B cell (primary cell): ENCODE results near the gene ST6GALNAC5. TPM values are rescaled to one million over a fixed set of nuclear protein-coding genes. Genes with fewer than 3 reads are reported as not detected.
"Not testable (repeated sequence)": the region's sequence is repeated elsewhere in the genome, so short reads cannot be mapped to it uniquely, and the experiment has no call there.

Source experiments
- ATAC-seq: fragments of 200-7000 bp; cut with Tn5 transposase; one replicate; pipeline ENCODE4 v1.10.0; 2021; ENCODE audit warnings: low read depth, mild to moderate bottlenecking, moderate number of reproducible peaks, moderate library complexity
- CTCF ChIA-PET: fragments of 350-600 bp; sonication (Branson Sonifier 250); formaldehyde crosslinking; loops from one replicate; lab custom pipeline; 2021; ENCODE audit warnings: antibody characterized with exemption, inconsistent platforms; lab: Charles Lee
- POLR2A ChIA-PET: fragments of 350-600 bp; sonication (Branson Sonifier 250); formaldehyde crosslinking; loops from one replicate; lab custom pipeline; 2021; ENCODE audit warnings: antibody characterized with exemption; lab: Charles Lee
- DNase-seq: peaks from one replicate; pipeline ENCODE4 v3.0.0; 2013
- H2AFZ ChIP-seq: 2 replicates; pipeline ENCODE4 v1.6.1; 2012; ENCODE audit warnings: mild to moderate bottlenecking, low read depth, low read length; ENCODE audit not compliant: insufficient read depth, poor library complexity, severe bottlenecking
- H3K27ac ChIP-seq, 2 donors: 1 replicate in 1 of 2; 2 replicates in 1 of 2; pipeline ENCODE4 v1.5.1; 2012 to 2013; ENCODE audit warnings: low read length in 2 of 2, mild to moderate bottlenecking in 2 of 2, moderate library complexity in 1 of 2
- H3K27me3 ChIP-seq, 4 experiments: fragments of 200-600 bp in 1 of 4; sonication (generic) in 1 of 4; replicated peaks in 1 of 4; 1 replicate in 2 of 4; 2 replicates in 2 of 4; pipeline versions ENCODE4 v1.6.1 to v1.7.0; 2013 to 2016; ENCODE audit warnings: low read length in 3 of 4, mild to moderate bottlenecking in 2 of 4, mixed read lengths in 1 of 4, moderate library complexity in 1 of 4; ENCODE audit not compliant: insufficient read depth in 4 of 4, control insufficient read depth in 3 of 4; ENCODE audit errors: control extremely low read depth in 1 of 4
- H3K36me3 ChIP-seq, 2 experiments: replicated peaks in 1 of 2; 1 replicate in 1 of 2; 2 replicates in 1 of 2; pipeline versions ENCODE4 v1.6.1 to v1.7.1; 2013; ENCODE audit warnings: low read length in 1 of 2; ENCODE audit not compliant: insufficient read depth in 2 of 2, control insufficient read depth in 1 of 2; ENCODE audit errors: control extremely low read depth in 1 of 2, extremely low read depth in 1 of 2
- H3K4me1 ChIP-seq, 2 donors: fragments of 200-600 bp in 1 of 2; sonication (generic) in 1 of 2; 1 replicate in 1 of 2; 2 replicates in 1 of 2; pipeline versions ENCODE4 v1.5.1 to v1.6.1; 2013 to 2017; ENCODE audit warnings: low read length in 2 of 2; ENCODE audit not compliant: control insufficient read depth in 2 of 2, insufficient read depth in 2 of 2
- H3K4me2 ChIP-seq: replicated peaks from 2 replicates; pipeline ENCODE3; 2012; ENCODE audit warnings: mild to moderate bottlenecking, low read depth, low read length; ENCODE audit not compliant: poor library complexity, severe bottlenecking
- H3K4me3 ChIP-seq, 5 experiments: fragments of 200-600 bp in 1 of 5; sonication (generic) in 1 of 5; 1 replicate in 3 of 5; 2 replicates in 2 of 5; pipeline versions ENCODE4 v1.5.1 to v1.7.0; 2011 to 2016; ENCODE audit warnings: low read length in 4 of 5, mild to moderate bottlenecking in 4 of 5, low read depth in 2 of 5, control low read depth in 1 of 5, moderate library complexity in 1 of 5; ENCODE audit not compliant: insufficient read depth in 1 of 5; ENCODE audit errors: control extremely low read depth in 1 of 5, extremely low read depth in 1 of 5
- H3K79me2 ChIP-seq: fragments of 200-600 bp; sonication (generic); one replicate; pipeline ENCODE4 v1.6.0; 2016; ENCODE audit warnings: low read length; ENCODE audit not compliant: control insufficient read depth, insufficient read depth
- H3K9ac ChIP-seq: fragments of 200-600 bp; sonication (generic); 2 replicates; pipeline ENCODE4 v1.6.1; 2017; ENCODE audit warnings: mild to moderate bottlenecking, low read length, moderate library complexity
- H3K9me3 ChIP-seq, 3 donors: one replicate each; pipeline versions ENCODE4 v1.6.1 to v1.7.1; 2013; ENCODE audit warnings: low read length in 2 of 3; ENCODE audit not compliant: control insufficient read depth in 2 of 3, insufficient read depth in 1 of 3; ENCODE audit errors: control extremely low read depth in 1 of 3
- H4K20me1 ChIP-seq: 2 replicates; pipeline ENCODE4 v1.6.0; 2012; ENCODE audit warnings: mild to moderate bottlenecking, low read length; ENCODE audit not compliant: insufficient read depth, control insufficient read depth, poor library complexity, severe bottlenecking
- H3K27ac Mint-ChIP-seq: one replicate; pipeline ENCODE4 v1.8.0; 2021; ENCODE audit warnings: mixed read lengths
- H3K27me3 Mint-ChIP-seq: one replicate; pipeline ENCODE4 v1.8.0; 2021; ENCODE audit warnings: mixed read lengths
- H3K4me1 Mint-ChIP-seq: one replicate; pipeline ENCODE4 v1.8.0; 2021; ENCODE audit warnings: mixed read lengths
- H3K4me3 Mint-ChIP-seq: one replicate; pipeline ENCODE4 v1.8.0; 2021; ENCODE audit warnings: mixed read lengths
- H3K9me3 Mint-ChIP-seq: one replicate; pipeline ENCODE4 v1.8.0; 2022; ENCODE audit warnings: mixed read lengths; ENCODE audit not compliant: insufficient read depth
- EZH2 ChIP-seq: IDR thresholded peaks from 2 replicates; pipeline ENCODE4 v1.6.1; 2012; ENCODE audit warnings: borderline replicate concordance, low read depth, mild to moderate bottlenecking, moderate library complexity, low read length; ENCODE audit not compliant: insufficient read depth, poor library complexity, severe bottlenecking
- WGBS: methylation state at CpG from one replicate; pipeline ENCODE4 v1.1.5; 2013; ENCODE audit warnings: missing lambda C conversion rate; ENCODE audit not compliant: insufficient coverage; 5-methylcytosine and 5-hydroxymethylcytosine counted together
- intact Hi-C: fragments of 100-400 bp; cut with micrococcal nuclease; formaldehyde crosslinking; loops from one replicate; pipeline ENCODE4 v1.10.0; 2022
- polyA plus RNA-seq: library from polyadenylated mRNA; depleted of rRNA; stranded (reverse); fragments of >200 nt; gene quantifications from 2 replicates; pipeline ENCODE4 v1.2.3, GENCODE V29; 2012
- total RNA-seq, 2 donors: library from RNA; stranded (reverse); fragments of 120-200 nt in 1 of 2; gene quantifications; 1 replicate in 1 of 2; 2 replicates in 1 of 2; pipeline versions ENCODE4 v1.2.3 to v1.2.4, GENCODE V29; 2013 to 2022
- TF ChIP-seq, protein P1 (sequence below): fragments of 200-600 bp; IDR thresholded peaks from one replicate; pipeline ENCODE4 v1.8.0; 2022; ENCODE audit warnings: antibody characterized with exemption, mild to moderate bottlenecking

ST6GALNAC5 gene
- total and polyA plus RNA-seq, 2 donors (not counting 1 experiment from before 2014, with no cell fraction given), result not detected

DNA sequence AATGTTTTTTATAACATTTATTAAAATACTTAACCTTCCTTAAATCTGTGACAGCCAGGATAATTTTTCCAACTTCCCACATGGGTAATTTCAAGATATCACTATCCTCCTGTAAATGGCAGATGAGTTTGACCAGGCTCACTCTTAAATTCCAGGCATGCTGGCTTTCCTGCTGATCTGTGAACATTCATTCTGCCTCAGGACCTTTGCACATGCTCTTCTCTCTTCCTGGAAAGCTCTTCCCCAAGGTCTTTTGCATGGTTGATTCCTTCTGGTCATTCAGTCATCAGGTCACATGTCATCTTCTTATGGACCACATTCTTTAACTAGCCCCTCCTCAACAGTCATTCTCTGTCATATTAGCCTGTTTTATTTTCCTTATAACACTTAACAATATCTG is 5.7 kb downstream of the ST6GALNAC5 start:
- ATAC-seq, result no peak
- TF ChIP-seq, protein P1, sequence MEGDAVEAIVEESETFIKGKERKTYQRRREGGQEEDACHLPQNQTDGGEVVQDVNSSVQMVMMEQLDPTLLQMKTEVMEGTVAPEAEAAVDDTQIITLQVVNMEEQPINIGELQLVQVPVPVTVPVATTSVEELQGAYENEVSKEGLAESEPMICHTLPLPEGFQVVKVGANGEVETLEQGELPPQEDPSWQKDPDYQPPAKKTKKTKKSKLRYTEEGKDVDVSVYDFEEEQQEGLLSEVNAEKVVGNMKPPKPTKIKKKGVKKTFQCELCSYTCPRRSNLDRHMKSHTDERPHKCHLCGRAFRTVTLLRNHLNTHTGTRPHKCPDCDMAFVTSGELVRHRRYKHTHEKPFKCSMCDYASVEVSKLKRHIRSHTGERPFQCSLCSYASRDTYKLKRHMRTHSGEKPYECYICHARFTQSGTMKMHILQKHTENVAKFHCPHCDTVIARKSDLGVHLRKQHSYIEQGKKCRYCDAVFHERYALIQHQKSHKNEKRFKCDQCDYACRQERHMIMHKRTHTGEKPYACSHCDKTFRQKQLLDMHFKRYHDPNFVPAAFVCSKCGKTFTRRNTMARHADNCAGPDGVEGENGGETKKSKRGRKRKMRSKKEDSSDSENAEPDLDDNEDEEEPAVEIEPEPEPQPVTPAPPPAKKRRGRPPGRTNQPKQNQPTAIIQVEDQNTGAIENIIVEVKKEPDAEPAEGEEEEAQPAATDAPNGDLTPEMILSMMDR, result no peak
- TF ChIP-seq EZH2, result no peak
- Histone ChIP-seq H2AFZ (no peak overlapping the region), H3K9me3 (peaks cover 0 to 2% (median 1%) of the 10 kb centered on the region in 3 donors), H3K79me2 (no peaks in the 10 kb centered on the region), H3K27ac (no peak overlapping the region), H3K9ac (no peak overlapping the region), H3K27me3 (peaks cover 0 to 11% (median 3%) of the 10 kb centered on the region in 4 experiments), H3K4me3 (no peak overlapping the region), H4K20me1 (no peaks in the 10 kb centered on the region), H3K36me3 (no peaks in the 10 kb centered on the region), H3K4me2 (no peak overlapping the region), H3K4me1 (peaks cover 8 to 9% of the 10 kb centered on the region in 2 donors)
- no peak for DNase-seq
- ChIA-PET CTCF (no interaction called here), POLR2A (no interaction called here)
- peaks cover 30% of the 10 kb centered on the region for H3K27me3 Mint-ChIP-seq
- peaks cover 5% of the 10 kb centered on the region for H3K9me3 Mint-ChIP-seq
- intact Hi-C loops, result no loop called here
- no peak overlapping the region for H3K4me3 Mint-ChIP-seq
- H3K4me1 Mint-ChIP-seq, result peaks cover 4% of the 10 kb centered on the region
- H3K27ac Mint-ChIP-seq, result no peak overlapping the region

DNA sequence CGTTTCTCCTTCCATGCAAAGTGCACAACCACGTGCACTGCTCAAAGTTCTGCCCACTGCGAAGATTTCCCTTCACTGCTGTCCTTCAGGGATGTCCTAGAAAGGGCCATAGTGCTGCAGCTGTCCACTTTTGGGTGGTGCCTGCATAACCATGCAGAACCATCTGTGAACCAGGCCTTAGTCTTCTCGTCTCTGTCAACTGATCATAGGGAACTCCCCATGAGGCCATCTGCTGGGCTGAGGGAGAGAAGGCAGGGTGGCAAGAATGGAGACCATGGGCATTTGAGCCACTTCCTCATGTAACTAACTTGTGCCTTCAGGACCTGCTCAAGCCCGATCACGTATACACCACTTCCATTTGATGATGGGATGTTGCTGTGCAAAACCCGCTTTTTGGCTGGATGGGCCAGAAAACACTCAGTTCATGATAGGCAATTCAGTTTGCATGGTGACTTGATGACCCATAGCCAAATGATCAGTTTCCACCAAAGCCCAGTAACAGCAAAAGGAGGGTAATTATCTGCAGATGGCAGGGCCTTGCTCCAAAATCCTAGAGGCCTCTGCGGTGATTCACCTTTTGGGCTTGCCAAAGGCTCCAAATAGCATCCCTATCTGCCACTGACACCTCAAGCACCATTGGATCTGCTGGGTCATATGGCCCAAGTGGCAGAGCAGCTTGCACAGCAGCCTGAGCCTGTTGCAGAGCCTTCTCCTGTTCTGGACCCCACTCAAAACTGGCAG is 9.5 kb downstream of the ST6GALNAC5 start:
- no peak overlapping the region for H3K4me3 Mint-ChIP-seq
- Histone ChIP-seq H3K4me2 (no peak overlapping the region), H3K27ac (no peak overlapping the region), H3K36me3 (no peaks in the 10 kb centered on the region), H4K20me1 (no peaks in the 10 kb centered on the region), H2AFZ (no peak overlapping the region), H3K9me3 (peaks cover 0 to 1% (median 0%) of the 10 kb centered on the region in 3 donors), H3K4me3 (no peak overlapping the region), H3K9ac (no peak overlapping the region), H3K79me2 (no peaks in the 10 kb centered on the region), H3K27me3 (no peaks in the 10 kb centered on the region), H3K4me1 (no peaks in the 10 kb centered on the region)
- POLR2A ChIA-PET, result no interaction called here
- TF ChIP-seq, protein P1, result no peak
- TF ChIP-seq EZH2, result no peak
- no peaks in the 10 kb centered on the region for H3K4me1 Mint-ChIP-seq
- 93% methylated on average over 7 of the region's 8 CpGs for WGBS
- peaks cover 11% of the 10 kb centered on the region for H3K27me3 Mint-ChIP-seq
- CTCF ChIA-PET, result no interaction called here
- no peak overlapping the region for H3K27ac Mint-ChIP-seq
- DNase-seq (no peak), ATAC-seq (no peak)
- peaks cover 5% of the 10 kb centered on the region for H3K9me3 Mint-ChIP-seq
- intact Hi-C loops, result no loop called here

DNA sequence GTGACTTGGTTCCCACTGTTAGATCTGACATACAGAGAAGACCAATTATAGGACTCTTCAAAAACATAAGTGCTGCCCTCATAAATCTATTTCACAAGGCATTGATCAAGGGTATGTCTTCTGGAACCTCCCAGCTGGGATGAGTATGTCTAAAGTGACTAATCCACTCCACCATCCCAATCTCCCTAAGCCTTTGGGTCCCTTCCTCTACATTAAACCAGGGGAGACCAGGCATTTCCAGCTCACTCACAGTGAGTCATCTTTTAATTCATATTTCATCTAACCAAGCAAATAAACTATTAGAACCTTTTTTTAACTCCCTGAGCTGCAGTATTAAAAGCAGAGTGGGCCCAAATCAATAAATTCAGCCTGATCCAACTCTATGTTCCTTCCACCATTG is 11.7 kb downstream of the ST6GALNAC5 start:
- H3K9me3 ChIP-seq, intact Hi-C loops, H3K4me3 Mint-ChIP-seq, POLR2A ChIA-PET, H3K27ac Mint-ChIP-seq, H3K27me3 ChIP-seq, H3K9me3 Mint-ChIP-seq, H3K4me2 ChIP-seq, ATAC-seq, H3K4me1 ChIP-seq, H3K79me2 ChIP-seq, H3K27ac ChIP-seq, H3K27me3 Mint-ChIP-seq, H3K9ac ChIP-seq, H3K4me1 Mint-ChIP-seq, H3K4me3 ChIP-seq, DNase-seq, H3K36me3 ChIP-seq, H4K20me1 ChIP-seq, CTCF ChIA-PET, H2AFZ ChIP-seq: not testable (repeated sequence)
